B cell (primary cell): ENCODE results near the gene PRAF2. TPM values are rescaled to one million over a fixed set of nuclear protein-coding genes. Genes with fewer than 3 reads are reported as not detected.
A peak's percentile ranks its signal among the peaks of the same experiment; 100 is the strongest.

Experiments
- ATAC-seq: fragments of 200-7000 bp; cut with Tn5 transposase; one replicate; pipeline ENCODE4 v1.10.0; 2021; ENCODE audit warnings: low read depth, mild to moderate bottlenecking, moderate number of reproducible peaks, moderate library complexity
- CTCF ChIA-PET: fragments of 350-600 bp; sonication (Branson Sonifier 250); formaldehyde crosslinking; loops from one replicate; lab custom pipeline; 2021; ENCODE audit warnings: antibody characterized with exemption, inconsistent platforms; lab: Charles Lee
- POLR2A ChIA-PET: fragments of 350-600 bp; sonication (Branson Sonifier 250); formaldehyde crosslinking; loops from one replicate; lab custom pipeline; 2021; ENCODE audit warnings: antibody characterized with exemption; lab: Charles Lee
- DNase-seq: peaks from one replicate; pipeline ENCODE4 v3.0.0; 2013
- H2AFZ ChIP-seq: 2 replicates; pipeline ENCODE4 v1.6.1; 2012; ENCODE audit warnings: mild to moderate bottlenecking, low read depth, low read length; ENCODE audit not compliant: insufficient read depth, poor library complexity, severe bottlenecking
- H3K27ac ChIP-seq, 2 donors: 1 replicate in 1 of 2; 2 replicates in 1 of 2; pipeline ENCODE4 v1.5.1; 2012 to 2013; ENCODE audit warnings: low read length in 2 of 2, mild to moderate bottlenecking in 2 of 2, moderate library complexity in 1 of 2
- H3K27me3 ChIP-seq, 4 experiments: fragments of 200-600 bp in 1 of 4; sonication (generic) in 1 of 4; replicated peaks in 1 of 4; 1 replicate in 2 of 4; 2 replicates in 2 of 4; pipeline versions ENCODE4 v1.6.1 to v1.7.0; 2013 to 2016; ENCODE audit warnings: low read length in 3 of 4, mild to moderate bottlenecking in 2 of 4, mixed read lengths in 1 of 4, moderate library complexity in 1 of 4; ENCODE audit not compliant: insufficient read depth in 4 of 4, control insufficient read depth in 3 of 4; ENCODE audit errors: control extremely low read depth in 1 of 4
- H3K36me3 ChIP-seq, 2 experiments: replicated peaks in 1 of 2; 1 replicate in 1 of 2; 2 replicates in 1 of 2; pipeline versions ENCODE4 v1.6.1 to v1.7.1; 2013; ENCODE audit warnings: low read length in 1 of 2; ENCODE audit not compliant: insufficient read depth in 2 of 2, control insufficient read depth in 1 of 2; ENCODE audit errors: control extremely low read depth in 1 of 2, extremely low read depth in 1 of 2
- H3K4me1 ChIP-seq, 2 donors: fragments of 200-600 bp in 1 of 2; sonication (generic) in 1 of 2; 1 replicate in 1 of 2; 2 replicates in 1 of 2; pipeline versions ENCODE4 v1.5.1 to v1.6.1; 2013 to 2017; ENCODE audit warnings: low read length in 2 of 2; ENCODE audit not compliant: control insufficient read depth in 2 of 2, insufficient read depth in 2 of 2
- H3K4me2 ChIP-seq: replicated peaks from 2 replicates; pipeline ENCODE3; 2012; ENCODE audit warnings: mild to moderate bottlenecking, low read depth, low read length; ENCODE audit not compliant: poor library complexity, severe bottlenecking
- H3K4me3 ChIP-seq, 5 experiments: fragments of 200-600 bp in 1 of 5; sonication (generic) in 1 of 5; 1 replicate in 3 of 5; 2 replicates in 2 of 5; pipeline versions ENCODE4 v1.5.1 to v1.7.0; 2011 to 2016; ENCODE audit warnings: low read length in 4 of 5, mild to moderate bottlenecking in 4 of 5, low read depth in 2 of 5, control low read depth in 1 of 5, moderate library complexity in 1 of 5; ENCODE audit not compliant: insufficient read depth in 1 of 5; ENCODE audit errors: control extremely low read depth in 1 of 5, extremely low read depth in 1 of 5
- H3K79me2 ChIP-seq: fragments of 200-600 bp; sonication (generic); one replicate; pipeline ENCODE4 v1.6.0; 2016; ENCODE audit warnings: low read length; ENCODE audit not compliant: control insufficient read depth, insufficient read depth
- H3K9ac ChIP-seq: fragments of 200-600 bp; sonication (generic); 2 replicates; pipeline ENCODE4 v1.6.1; 2017; ENCODE audit warnings: mild to moderate bottlenecking, low read length, moderate library complexity
- H3K9me3 ChIP-seq, 3 donors: one replicate each; pipeline versions ENCODE4 v1.6.1 to v1.7.1; 2013; ENCODE audit warnings: low read length in 2 of 3; ENCODE audit not compliant: control insufficient read depth in 2 of 3, insufficient read depth in 1 of 3; ENCODE audit errors: control extremely low read depth in 1 of 3
- H4K20me1 ChIP-seq: 2 replicates; pipeline ENCODE4 v1.6.0; 2012; ENCODE audit warnings: mild to moderate bottlenecking, low read length; ENCODE audit not compliant: insufficient read depth, control insufficient read depth, poor library complexity, severe bottlenecking
- H3K27ac Mint-ChIP-seq: one replicate; pipeline ENCODE4 v1.8.0; 2021; ENCODE audit warnings: mixed read lengths
- H3K27me3 Mint-ChIP-seq: one replicate; pipeline ENCODE4 v1.8.0; 2021; ENCODE audit warnings: mixed read lengths
- H3K4me1 Mint-ChIP-seq: one replicate; pipeline ENCODE4 v1.8.0; 2021; ENCODE audit warnings: mixed read lengths
- H3K4me3 Mint-ChIP-seq: one replicate; pipeline ENCODE4 v1.8.0; 2021; ENCODE audit warnings: mixed read lengths
- H3K9me3 Mint-ChIP-seq: one replicate; pipeline ENCODE4 v1.8.0; 2022; ENCODE audit warnings: mixed read lengths; ENCODE audit not compliant: insufficient read depth
- CTCF ChIP-seq: fragments of 200-600 bp; IDR thresholded peaks from one replicate; pipeline ENCODE4 v1.8.0; 2022; ENCODE audit warnings: antibody characterized with exemption, mild to moderate bottlenecking
- EZH2 ChIP-seq: IDR thresholded peaks from 2 replicates; pipeline ENCODE4 v1.6.1; 2012; ENCODE audit warnings: borderline replicate concordance, low read depth, mild to moderate bottlenecking, moderate library complexity, low read length; ENCODE audit not compliant: insufficient read depth, poor library complexity, severe bottlenecking
- WGBS: methylation state at CpG from one replicate; pipeline ENCODE4 v1.1.5; 2013; ENCODE audit warnings: missing lambda C conversion rate; ENCODE audit not compliant: insufficient coverage; 5-methylcytosine and 5-hydroxymethylcytosine counted together
- intact Hi-C: fragments of 100-400 bp; cut with micrococcal nuclease; formaldehyde crosslinking; loops from one replicate; pipeline ENCODE4 v1.10.0; 2022
- polyA plus RNA-seq: library from polyadenylated mRNA; depleted of rRNA; stranded (reverse); fragments of >200 nt; gene quantifications from 2 replicates; pipeline ENCODE4 v1.2.3, GENCODE V29; 2012
- total RNA-seq, 2 donors: library from RNA; stranded (reverse); fragments of 120-200 nt in 1 of 2; gene quantifications; 1 replicate in 1 of 2; 2 replicates in 1 of 2; pipeline versions ENCODE4 v1.2.3 to v1.2.4, GENCODE V29; 2013 to 2022

PRAF2 gene
- total and polyA plus RNA-seq, 2 donors (not counting 1 experiment from before 2014, with no cell fraction given) = 19.0 to 19.4 TPM

GRCh38 chrX:49103637-49104036, 29.8 kb upstream of the PRAF2 start:
- DNase-seq (no peak), ATAC-seq (no peak)
- Histone ChIP-seq H3K9me3 (no peaks in the 10 kb centered on the region), H2AFZ (no peak overlapping the region), H3K4me3 (no peak overlapping the region), H3K79me2 (no peaks in the 10 kb centered on the region), H3K27me3 (no peaks in the 10 kb centered on the region), H3K27ac (no peak overlapping the region), H3K9ac (no peak overlapping the region), H4K20me1 (no peaks in the 10 kb centered on the region), H3K36me3 (no peaks in the 10 kb centered on the region), H3K4me2 (no peak overlapping the region), H3K4me1 (peaks cover 3 to 13% of the 10 kb centered on the region in 2 donors)
- WGBS = no CpG with 5 or more reads among the region's 3 CpGs
- Mint-ChIP-seq H3K27me3 (no peaks in the 10 kb centered on the region), H3K4me3 (no peak overlapping the region), H3K9me3 (no peaks in the 10 kb centered on the region), H3K27ac (no peak overlapping the region), H3K4me1 (peaks cover 9% of the 10 kb centered on the region)
- CTCF ChIA-PET = interaction anchor here (0.7 kb wide), 1 partner anchor 86 kb away, joined by 3 read pairs; no protein-coding TSS in a partner anchor
- no peak for TF ChIP-seq CTCF
- no peak for TF ChIP-seq EZH2
- intact Hi-C loops = loop anchor here (10.0 kb wide), 1 partner anchor 209 kb away; the partner anchor contains the start of genes PQBP1 and TIMM17B
- POLR2A ChIA-PET = interaction anchor here (0.7 kb wide), 1 partner anchor 1151 kb away, joined by 3 read pairs; no protein-coding TSS in a partner anchor

- TF ChIP-seq EZH2 = no peak
- TF ChIP-seq CTCF = no peak
- Histone ChIP-seq H4K20me1 (no peaks in the 10 kb centered on the region), H3K4me3 (no peak overlapping the region), H3K4me2 (no peak overlapping the region), H3K4me1 (peaks cover 3 to 13% of the 10 kb centered on the region in 2 donors), H2AFZ (no peak overlapping the region), H3K27me3 (no peaks in the 10 kb centered on the region), H3K79me2 (no peaks in the 10 kb centered on the region), H3K36me3 (no peaks in the 10 kb centered on the region), H3K27ac (no peak overlapping the region), H3K9me3 (no peaks in the 10 kb centered on the region), H3K9ac (no peak overlapping the region)
- POLR2A ChIA-PET = no interaction called here
- intact Hi-C loops = loop anchor here (10.0 kb wide), 1 partner anchor 207 kb away; the partner anchor contains the start of genes PQBP1 and TIMM17B
- Mint-ChIP-seq H3K27me3 (no peaks in the 10 kb centered on the region), H3K4me3 (peak overlapping the region; percentile 94), H3K9me3 (no peaks in the 10 kb centered on the region), H3K27ac (no peak overlapping the region), H3K4me1 (peaks cover 9% of the 10 kb centered on the region)
- ATAC-seq (no peak), DNase-seq (no peak)
- 90% methylated on average over 2 of the region's 9 CpGs for WGBS
- CTCF ChIA-PET = no interaction called here
Measured at GRCh38 chrX:49102190-49102589, 28.4 kb upstream of the PRAF2 start.
